Measurements from ENCODE around the gene IFT20.

DNA sequence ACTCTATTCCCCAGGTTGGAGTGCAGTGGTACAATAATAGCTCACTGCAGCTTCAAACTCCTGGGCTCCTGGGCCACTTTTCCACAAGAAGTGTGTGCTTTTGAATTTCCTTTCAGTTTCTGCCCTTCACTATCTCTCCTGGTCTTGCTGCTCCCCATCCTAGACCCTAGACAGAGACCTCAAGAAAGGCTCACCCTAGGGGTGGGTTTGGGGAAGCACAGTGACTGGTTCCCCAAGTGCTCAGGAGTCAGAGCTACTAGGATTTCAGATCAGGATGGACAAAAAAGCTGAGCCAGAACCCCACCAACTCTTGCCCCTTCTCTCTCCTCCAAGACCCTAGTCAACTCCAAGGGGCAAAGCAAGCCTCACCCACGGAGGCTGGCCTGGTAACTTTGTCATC lies 31.3 kb upstream of the IFT20 start:
- TF ChIP-seq GATA2 (IDR thresholded peaks at IDR 0.05; ENCODE audit: low read depth, low read length) (no peak), GATA3 (IDR thresholded peaks at IDR 0.05; ENCODE audit: low read depth, low read length) (no peak)

Measured in SH-SY5Y (cell line).